K562 (cell line): ENCODE results near the gene CARMIL1. TPM values are rescaled to one million over a fixed set of nuclear protein-coding genes. Genes with fewer than 3 reads are reported as not detected.

Experiments
- ATAC-seq: fragments of 200-7000 bp; cut with Tn5 transposase; 3 replicates; pipeline ENCODE4 v1.9.1; 2020; ENCODE audit warnings: moderate library complexity
- BruUV-seq: library from RNA; stranded (reverse); fragments of 400-500 nt; replicated peaks from 2 replicates; lab custom pipeline; 2021; lab: Mats Ljungman, UMichigan
- CTCF ChIA-PET: fragments of 300-600 bp; formaldehyde crosslinking; extraction: SDS; loops from one replicate; lab custom pipeline; 2021; ENCODE audit warnings: low intra/inter-chr PET ratio; lab: Yijun Ruan, JAX
- POLR2A ChIA-PET: fragments of 300-600, 350-650 bp; sonication (Branson Sonifier 250); formaldehyde crosslinking; extraction: SDS; loops from one replicate; lab custom pipeline; 2021; ENCODE audit warnings: antibody characterized with exemption, inconsistent platforms; lab: Yijun Ruan, JAX
- DNase-seq, 4 experiments: peaks; one replicate each; pipeline versions ENCODE4 v3.0.0 to v3.0.0-alpha.2; 2011 to 2018; ENCODE audit warnings: low spot score in 3 of 4, mixed read lengths in 3 of 4; ENCODE audit errors: extremely low read depth in 1 of 4
- FAIRE-seq: peaks from 2 replicates; lab custom pipeline; 2011; peaks lifted over from hg19 to GRCh38; lab: Jason Lieb, UNC
- H2AFZ ChIP-seq: 2 replicates; pipeline ENCODE4 v1.6.0; 2011; ENCODE audit warnings: low read depth, low read length, control low read depth, inconsistent platforms
- H3K27ac ChIP-seq: fragments of 200-600 bp; 3 replicates; pipeline ENCODE4 v1.8.0; 2011; ENCODE audit warnings: low read depth, mild to moderate bottlenecking, control low read depth, inconsistent platforms, low read length, moderate library complexity, mixed read lengths; ENCODE audit errors: extremely low read depth
- H3K27me3 ChIP-seq, 2 experiments: fragments of 300-600 bp in 1 of 2; 2 replicates in 1 of 2; 3 replicates in 1 of 2; pipeline versions ENCODE4 v1.6.0 to v1.8.0; 2011; ENCODE audit warnings: inconsistent platforms in 2 of 2, low read length in 2 of 2, mild to moderate bottlenecking in 1 of 2, mixed read lengths in 1 of 2, moderate library complexity in 1 of 2; ENCODE audit not compliant: control insufficient read depth in 2 of 2, insufficient read depth in 2 of 2
- H3K36me3 ChIP-seq: fragments of 300-600 bp; 3 replicates; pipeline ENCODE4 v1.8.0; 2011; ENCODE audit warnings: mild to moderate bottlenecking, low read length, inconsistent platforms; ENCODE audit not compliant: control insufficient read depth, insufficient read depth
- H3K4me1 ChIP-seq, 2 experiments: fragments of 200-600 bp in 1 of 2; replicated peaks in 1 of 2; 2 replicates in 1 of 2; 3 replicates in 1 of 2; pipeline versions ENCODE4 v1.5.1 to v1.8.0; 2011; ENCODE audit warnings: inconsistent platforms in 2 of 2, low read length in 2 of 2, mild to moderate bottlenecking in 1 of 2, mixed read lengths in 1 of 2, moderate library complexity in 1 of 2; ENCODE audit not compliant: control insufficient read depth in 2 of 2, insufficient read depth in 2 of 2
- H3K4me2 ChIP-seq: 2 replicates; pipeline ENCODE4 v1.6.1; 2011; ENCODE audit warnings: low read length, control low read depth, inconsistent platforms, mixed read lengths; ENCODE audit not compliant: insufficient read depth
- H3K4me3 ChIP-seq: fragments of 200-600 bp; sonication (generic), shearing (Covaris generic); 2 replicates; pipeline ENCODE4 v1.5.1; 2016; ENCODE audit warnings: control low read depth, inconsistent platforms
- H3K79me2 ChIP-seq: fragments of 200-600 bp; 3 replicates; pipeline ENCODE4 v1.8.0; 2011; ENCODE audit warnings: low read length, inconsistent platforms; ENCODE audit not compliant: control insufficient read depth, insufficient read depth
- H3K9ac ChIP-seq, 2 experiments: 2 replicates each; pipeline versions ENCODE4 v1.6.0 to v1.6.1; 2011; ENCODE audit warnings: low read depth in 2 of 2, low read length in 2 of 2, control low read depth in 1 of 2, inconsistent platforms in 1 of 2, mild to moderate bottlenecking in 1 of 2, mixed read lengths in 1 of 2; ENCODE audit not compliant: insufficient read depth in 1 of 2
- H3K9me1 ChIP-seq: one replicate; pipeline ENCODE4 v1.6.0; 2011; ENCODE audit warnings: inconsistent platforms, mild to moderate bottlenecking, low read length, moderate library complexity; ENCODE audit not compliant: control insufficient read depth, insufficient read depth
- H3K9me3 ChIP-seq: replicated peaks from 2 replicates; pipeline ENCODE4 v1.5.1; 2011; ENCODE audit warnings: low read depth, low read length, inconsistent platforms; ENCODE audit not compliant: control insufficient read depth, insufficient read depth
- H4K20me1 ChIP-seq: replicated peaks from 2 replicates; pipeline ENCODE4 v1.6.1; 2011; ENCODE audit warnings: low read length, inconsistent platforms, mixed read lengths; ENCODE audit not compliant: control insufficient read depth, insufficient read depth
- CHD4 ChIP-seq: fragments of 200-600 bp; sonication (generic); IDR thresholded peaks from 3 replicates; pipeline ENCODE4 v1.6.1; 2012; ENCODE audit warnings: low read depth, mild to moderate bottlenecking, mixed read lengths, low read length, inconsistent platforms; ENCODE audit not compliant: insufficient read depth, insufficient replicate concordance, poor library complexity, severe bottlenecking
- KDM2B ChIP-seq: fragments of 250-450 bp; sonication (Bioruptor Pico); IDR thresholded peaks from 2 replicates; pipeline ENCODE4 v1.8.0; 2021; ENCODE audit warnings: mild to moderate bottlenecking, moderate library complexity
- MTF1 ChIP-seq: fragments of 250-450 bp; sonication (Bioruptor Pico); IDR thresholded peaks from 2 replicates; pipeline ENCODE4 v1.9.0; 2021; ENCODE audit warnings: moderate library complexity, mild to moderate bottlenecking, inconsistent platforms, borderline replicate concordance
- NFE2 ChIP-seq: IDR thresholded peaks from 2 replicates; pipeline ENCODE4 v1.6.1; 2014; ENCODE audit warnings: antibody characterized with exemption, low read depth
- RAD21 ChIP-seq, 2 experiments: fragments of 250-450 bp in 1 of 2; fragments of 450-650 bp in 1 of 2; sonication (Bioruptor Pico) in 1 of 2; formaldehyde crosslinking in 1 of 2; IDR thresholded peaks in 1 of 2; conservative IDR thresholded peaks in 1 of 2; 2 replicates each; pipeline versions ENCODE4 v1.4.0 to v1.8.0; 2020 to 2022; ENCODE audit warnings: mild to moderate bottlenecking in 2 of 2, moderate library complexity in 1 of 2
- RB1 ChIP-seq: fragments of 450-650 bp; IDR thresholded peaks from 2 replicates; pipeline ENCODE4 v1.6.1; 2017; ENCODE audit warnings: low read depth, mild to moderate bottlenecking
- SMC3 ChIP-seq: conservative IDR thresholded peaks from 2 replicates; pipeline ENCODE4 v1.6.1; 2011; ENCODE audit warnings: low read depth, low read length, improper control_type of control experiment; ENCODE audit not compliant: insufficient read depth
- USF2 ChIP-seq: sonication (generic); formaldehyde crosslinking; IDR thresholded peaks from 2 replicates; pipeline ENCODE4 v1.5.0; 2020; ENCODE audit warnings: missing genetic modification reagents
- ZC3H11A ChIP-seq: IDR thresholded peaks from 2 replicates; pipeline ENCODE4 v1.6.1; 2012; ENCODE audit warnings: low read depth, low read length, improper control_type of control experiment
- WGBS: fragments of 100-300 bp; shearing (Covaris generic); methylation state at CpG from one replicate; pipeline ENCODE4 v1.1.6; 2016; ENCODE audit warnings: low coverage, mixed read lengths; ENCODE audit not compliant: insufficient coverage; ENCODE audit errors: missing lambda C conversion rate; 5-methylcytosine and 5-hydroxymethylcytosine counted together
- in situ Hi-C: fragments of 300-500 bp; cut with MboI; formaldehyde crosslinking; loops from 4 replicates; pipeline ENCODE4 v1.15.0; 2018; ENCODE audit warnings: inconsistent platforms, mixed read lengths
- intact Hi-C: fragments of 100-400 bp; cut with micrococcal nuclease; formaldehyde crosslinking; loops from 2 replicates; pipeline ENCODE4 v1.14.2; 2022
- polyA plus RNA-seq, 8 experiments: library from polyadenylated mRNA; depleted of rRNA in 4 of 8; stranded (reverse) in 5 of 8; unstranded in 3 of 8; fragments of >200 nt; fragmentation: Nextera tagmentation in 2 of 8; fragmentation: Illumina TruSeq in 1 of 8; extraction: Ambion mirVana in 2 of 8; extraction: Trizol in 1 of 8; gene quantifications; 2 replicates each; pipeline versions ENCODE4 v1.2.1 to v1.2.3, GENCODE V29; 2011 to 2014; ENCODE audit warnings: inconsistent platforms in 1 of 8, missing spikeins in 1 of 8
- total RNA-seq, 7 experiments: library from RNA; depleted of rRNA in 6 of 7; stranded (reverse); fragments of >200 nt in 6 of 7; fragmentation: Illumina TruSeq in 2 of 7; extraction: Trizol in 2 of 7; gene quantifications; 2 replicates each; pipeline versions ENCODE4 v1.2.1 to v1.2.3, GENCODE V29; 2011 to 2021; ENCODE audit warnings: low replicate concordance in 1 of 7
- TF ChIP-seq, protein P1 (sequence below): sonication (generic); formaldehyde crosslinking; IDR thresholded peaks from 2 replicates; pipeline ENCODE4 v1.8.1; 2023; ENCODE audit warnings: mild to moderate bottlenecking, missing genetic modification reagents
- TF ChIP-seq, protein P2 (sequence below): fragments of 450-650 bp; formaldehyde crosslinking; IDR thresholded peaks from 2 replicates; pipeline ENCODE4 v1.4.0; 2020; ENCODE audit warnings: mild to moderate bottlenecking, moderate library complexity
- TF ChIP-seq, protein P3 (sequence below): fragments of 450-650 bp; formaldehyde crosslinking; IDR thresholded peaks from 2 replicates; pipeline ENCODE4 v1.4.0; 2020; ENCODE audit warnings: mild to moderate bottlenecking, moderate library complexity

The CARMIL1 gene
- total and polyA plus RNA-seq, 9 of the 15 experiments (the other 6 are each of a cell fraction or from before 2014, with no cell fraction given): 0.04 to 0.32 (median 0.10) TPM; not detected in 1

- H3K9me3 ChIP-seq: no peaks in the 10 kb centered on the region
- POLR2A ChIA-PET: interaction anchor here (0.6 to 1.2 kb wide), 8 partner anchors 9 to 444 kb away, joined by 3 to 4 read pairs (median 3); no protein-coding TSS in a partner anchor
- peak; percentile 80 for FAIRE-seq
- TF ChIP-seq MTF1 (CRISPR knock-in tag): no peak
- TF ChIP-seq SMC3: peak; percentile 63; the same call in 1 of the 2 replicates
- 0 out of 2 replicates have a peak, but pooled peaks have one; percentile 18 for TF ChIP-seq RB1
- TF ChIP-seq NFE2: peak; percentile 29
- TF ChIP-seq, protein P1, sequence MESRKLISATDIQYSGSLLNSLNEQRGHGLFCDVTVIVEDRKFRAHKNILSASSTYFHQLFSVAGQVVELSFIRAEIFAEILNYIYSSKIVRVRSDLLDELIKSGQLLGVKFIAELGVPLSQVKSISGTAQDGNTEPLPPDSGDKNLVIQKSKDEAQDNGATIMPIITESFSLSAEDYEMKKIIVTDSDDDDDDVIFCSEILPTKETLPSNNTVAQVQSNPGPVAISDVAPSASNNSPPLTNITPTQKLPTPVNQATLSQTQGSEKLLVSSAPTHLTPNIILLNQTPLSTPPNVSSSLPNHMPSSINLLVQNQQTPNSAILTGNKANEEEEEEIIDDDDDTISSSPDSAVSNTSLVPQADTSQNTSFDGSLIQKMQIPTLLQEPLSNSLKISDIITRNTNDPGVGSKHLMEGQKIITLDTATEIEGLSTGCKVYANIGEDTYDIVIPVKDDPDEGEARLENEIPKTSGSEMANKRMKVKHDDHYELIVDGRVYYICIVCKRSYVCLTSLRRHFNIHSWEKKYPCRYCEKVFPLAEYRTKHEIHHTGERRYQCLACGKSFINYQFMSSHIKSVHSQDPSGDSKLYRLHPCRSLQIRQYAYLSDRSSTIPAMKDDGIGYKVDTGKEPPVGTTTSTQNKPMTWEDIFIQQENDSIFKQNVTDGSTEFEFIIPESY: no peak
- TF ChIP-seq ZC3H11A: peak; percentile 71; the same call in 1 of the 2 replicates
- no peak for TF ChIP-seq KDM2B (CRISPR knock-in tag)
- TF ChIP-seq, protein P2, sequence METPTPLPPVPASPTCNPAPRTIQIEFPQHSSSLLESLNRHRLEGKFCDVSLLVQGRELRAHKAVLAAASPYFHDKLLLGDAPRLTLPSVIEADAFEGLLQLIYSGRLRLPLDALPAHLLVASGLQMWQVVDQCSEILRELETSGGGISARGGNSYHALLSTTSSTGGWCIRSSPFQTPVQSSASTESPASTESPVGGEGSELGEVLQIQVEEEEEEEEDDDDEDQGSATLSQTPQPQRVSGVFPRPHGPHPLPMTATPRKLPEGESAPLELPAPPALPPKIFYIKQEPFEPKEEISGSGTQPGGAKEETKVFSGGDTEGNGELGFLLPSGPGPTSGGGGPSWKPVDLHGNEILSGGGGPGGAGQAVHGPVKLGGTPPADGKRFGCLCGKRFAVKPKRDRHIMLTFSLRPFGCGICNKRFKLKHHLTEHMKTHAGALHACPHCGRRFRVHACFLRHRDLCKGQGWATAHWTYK (CRISPR knock-in tag): no peak
- TF ChIP-seq, protein P3, sequence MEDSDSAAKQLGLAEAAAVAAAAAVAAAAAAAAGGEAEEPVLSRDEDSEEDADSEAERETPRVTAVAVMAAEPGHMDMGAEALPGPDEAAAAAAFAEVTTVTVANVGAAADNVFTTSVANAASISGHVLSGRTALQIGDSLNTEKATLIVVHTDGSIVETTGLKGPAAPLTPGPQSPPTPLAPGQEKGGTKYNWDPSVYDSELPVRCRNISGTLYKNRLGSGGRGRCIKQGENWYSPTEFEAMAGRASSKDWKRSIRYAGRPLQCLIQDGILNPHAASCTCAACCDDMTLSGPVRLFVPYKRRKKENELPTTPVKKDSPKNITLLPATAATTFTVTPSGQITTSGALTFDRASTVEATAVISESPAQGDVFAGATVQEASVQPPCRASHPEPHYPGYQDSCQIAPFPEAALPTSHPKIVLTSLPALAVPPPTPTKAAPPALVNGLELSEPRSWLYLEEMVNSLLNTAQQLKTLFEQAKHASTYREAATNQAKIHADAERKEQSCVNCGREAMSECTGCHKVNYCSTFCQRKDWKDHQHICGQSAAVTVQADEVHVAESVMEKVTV (CRISPR knock-in tag): peak; percentile 65
- TF ChIP-seq USF2 (CRISPR knock-in tag): 0 out of 2 replicates have a peak, but pooled peaks have one; percentile 5
- no peak for TF ChIP-seq CHD4
- TF ChIP-seq RAD21 (CRISPR knock-in tag; conservative IDR thresholded peaks at IDR 0.05 in 1 of 2, IDR thresholded peaks at IDR 0.05 in 1 of 2): peak; percentile 61 to 78
Observed at GRCh38 chr6:25490018-25490801, 211.0 kb downstream of the CARMIL1 start.

More at GRCh38 chr6:25490018-25490801, 211.0 kb downstream of the CARMIL1 start:
- H3K36me3 ChIP-seq: no peaks in the 10 kb centered on the region
- no TSS peak for BruUV-seq
- CTCF ChIA-PET: interaction anchor here (0.6 to 1.8 kb wide), 7 partner anchors 211 to 267 kb away, joined by 3 to 8 read pairs (median 4); partner anchors contain the start of gene CARMIL1
- H3K27me3 ChIP-seq: no peaks in the 10 kb centered on the region; a peak in 1 of 5 replicates
- no peak overlapping the region for H3K27ac ChIP-seq
- no peaks in the 10 kb centered on the region for H3K9me1 ChIP-seq
- no peaks in the 10 kb centered on the region for H4K20me1 ChIP-seq
- H3K9ac ChIP-seq: no peak overlapping the region
- H3K4me2 ChIP-seq: no peak overlapping the region
- ATAC-seq: peak; percentile 98
- H3K4me3 ChIP-seq: no peak overlapping the region
- WGBS: 7% methylated on average over 8 of the region's 9 CpGs
- intact Hi-C loops (loop anchor here (1.0 to 5.0 kb wide), 5 partner anchors 67 to 267 kb away; partner anchors contain the start of gene CARMIL1), in situ Hi-C loops (no loop called here)
- H2AFZ ChIP-seq: no peak overlapping the region
- no peaks in the 10 kb centered on the region for H3K79me2 ChIP-seq
- H3K4me1 ChIP-seq: no peaks in the 10 kb centered on the region
- peak; percentile 39 to 82 (median 55) for DNase-seq
